Thyroid gland (tissue), 4 donors: ENCODE data around the gene SMIM7.

Source experiments
- POLR2A ChIP-seq, 2 donors: fragments of 450-650 bp; IDR thresholded peaks; one replicate each; pipeline ENCODE4 v1.6.1; 2017; ENCODE audit warnings: antibody characterized with exemption in 2 of 2, mild to moderate bottlenecking in 2 of 2, moderate library complexity in 1 of 2
- TF ChIP-seq, protein P1 (sequence below), 6 experiments: fragments of 200-600 bp in 3 of 6; fragments of 450-650 bp in 3 of 6; sonication (generic) in 3 of 6; IDR thresholded peaks; one replicate each; pipeline ENCODE4 v1.5.1; 2016 to 2019; ENCODE audit warnings: antibody characterized with exemption in 6 of 6, mild to moderate bottlenecking in 2 of 6, inconsistent platforms in 1 of 6, moderate library complexity in 1 of 6

DNA sequence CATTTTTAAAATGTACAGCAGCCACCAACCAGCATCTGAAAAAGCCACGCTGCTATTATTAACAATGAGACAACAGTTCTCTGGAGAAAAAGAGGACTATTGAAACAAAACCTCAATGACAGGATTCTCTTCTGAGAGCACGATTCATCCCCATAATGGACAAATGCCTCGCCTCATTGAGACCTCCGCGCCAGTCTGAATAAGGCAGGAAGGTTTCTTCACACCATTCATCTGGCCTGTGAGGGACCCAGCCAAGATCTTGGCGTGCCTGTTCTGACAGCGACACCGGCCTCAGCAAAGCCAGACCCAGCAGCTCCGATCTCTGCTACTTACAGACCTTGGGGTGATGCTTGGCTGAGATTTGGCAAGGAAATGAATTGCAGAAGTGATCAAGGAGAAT is 14.8 kb downstream of the SMIM7 start:
- TF ChIP-seq, protein P1, sequence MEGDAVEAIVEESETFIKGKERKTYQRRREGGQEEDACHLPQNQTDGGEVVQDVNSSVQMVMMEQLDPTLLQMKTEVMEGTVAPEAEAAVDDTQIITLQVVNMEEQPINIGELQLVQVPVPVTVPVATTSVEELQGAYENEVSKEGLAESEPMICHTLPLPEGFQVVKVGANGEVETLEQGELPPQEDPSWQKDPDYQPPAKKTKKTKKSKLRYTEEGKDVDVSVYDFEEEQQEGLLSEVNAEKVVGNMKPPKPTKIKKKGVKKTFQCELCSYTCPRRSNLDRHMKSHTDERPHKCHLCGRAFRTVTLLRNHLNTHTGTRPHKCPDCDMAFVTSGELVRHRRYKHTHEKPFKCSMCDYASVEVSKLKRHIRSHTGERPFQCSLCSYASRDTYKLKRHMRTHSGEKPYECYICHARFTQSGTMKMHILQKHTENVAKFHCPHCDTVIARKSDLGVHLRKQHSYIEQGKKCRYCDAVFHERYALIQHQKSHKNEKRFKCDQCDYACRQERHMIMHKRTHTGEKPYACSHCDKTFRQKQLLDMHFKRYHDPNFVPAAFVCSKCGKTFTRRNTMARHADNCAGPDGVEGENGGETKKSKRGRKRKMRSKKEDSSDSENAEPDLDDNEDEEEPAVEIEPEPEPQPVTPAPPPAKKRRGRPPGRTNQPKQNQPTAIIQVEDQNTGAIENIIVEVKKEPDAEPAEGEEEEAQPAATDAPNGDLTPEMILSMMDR (IDR thresholded peaks at IDR 0.05) = no peak
- no peak for TF ChIP-seq POLR2A (IDR thresholded peaks at IDR 0.05)
